GM21381 (cell line): ENCODE measurements around the gene EXOG.
A peak's percentile ranks its signal among the peaks of the same experiment; 100 is the strongest.

Source experiments
- ATAC-seq: cut with Tn5 transposase; IDR thresholded peaks from one replicate; pipeline ENCODE4 v1.9.1; 2021; ENCODE audit warnings: mild to moderate bottlenecking, moderate library complexity; ENCODE audit not compliant: unreplicated experiment

EXOG gene

DNA sequence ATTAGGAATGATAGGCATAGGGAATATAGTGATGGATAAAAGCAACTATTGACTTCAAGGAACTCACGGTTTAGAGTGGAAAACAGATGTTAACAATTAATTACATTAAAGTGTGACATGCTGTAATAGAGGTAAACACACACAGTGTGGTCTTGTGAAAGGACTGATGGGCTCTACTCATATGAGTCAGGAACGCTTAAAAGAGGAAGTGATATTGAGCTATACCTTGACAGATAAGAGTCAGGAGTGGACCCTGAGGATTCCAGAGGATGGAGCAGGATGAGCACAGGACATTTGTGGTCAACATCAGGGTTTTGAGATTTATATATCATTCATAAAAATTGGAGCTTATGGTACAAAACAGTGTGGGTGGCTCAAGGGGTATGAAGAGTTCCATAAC, 11.0 kb downstream of the EXOG start:
- ATAC-seq, result peak; percentile 99

DNA sequence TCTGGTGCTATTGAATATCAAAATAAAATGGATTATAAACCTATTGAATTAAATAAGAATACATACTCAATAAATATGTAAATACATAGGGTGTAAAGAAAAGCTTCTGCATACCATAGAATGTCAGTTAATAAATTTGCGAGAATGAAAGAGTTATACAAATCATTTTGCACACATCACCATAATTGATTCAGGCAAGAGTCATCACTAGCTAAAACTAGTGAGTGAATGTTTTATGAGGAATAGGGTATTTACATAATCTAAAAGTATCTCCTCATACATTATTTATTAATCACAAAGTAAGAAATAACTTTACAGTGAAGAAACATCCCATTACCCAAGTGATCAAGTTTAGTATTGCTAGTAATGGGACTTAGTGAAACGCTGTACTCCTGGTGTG, 13.6 kb downstream of the EXOG start:
- ATAC-seq, result no peak

DNA sequence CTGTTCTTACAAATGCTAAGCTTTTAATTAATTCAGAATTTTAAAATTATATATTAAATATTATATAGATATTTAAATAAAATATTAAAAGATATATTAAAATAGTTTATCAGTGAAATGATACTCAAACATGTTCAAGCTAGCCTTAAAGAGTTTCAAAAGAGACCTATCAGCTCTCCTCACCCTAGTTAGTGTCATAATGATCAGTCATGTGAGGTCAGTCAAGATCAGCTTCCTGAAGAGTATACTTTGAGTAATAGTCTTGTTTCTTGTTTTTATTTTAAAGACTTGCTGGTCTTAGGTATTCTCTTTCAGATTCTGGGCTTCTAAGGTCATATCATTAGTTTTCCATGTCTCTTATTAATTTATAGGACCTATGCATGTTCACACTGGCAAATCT, 14.5 kb downstream of the EXOG start:
- ATAC-seq, result no peak

DNA sequence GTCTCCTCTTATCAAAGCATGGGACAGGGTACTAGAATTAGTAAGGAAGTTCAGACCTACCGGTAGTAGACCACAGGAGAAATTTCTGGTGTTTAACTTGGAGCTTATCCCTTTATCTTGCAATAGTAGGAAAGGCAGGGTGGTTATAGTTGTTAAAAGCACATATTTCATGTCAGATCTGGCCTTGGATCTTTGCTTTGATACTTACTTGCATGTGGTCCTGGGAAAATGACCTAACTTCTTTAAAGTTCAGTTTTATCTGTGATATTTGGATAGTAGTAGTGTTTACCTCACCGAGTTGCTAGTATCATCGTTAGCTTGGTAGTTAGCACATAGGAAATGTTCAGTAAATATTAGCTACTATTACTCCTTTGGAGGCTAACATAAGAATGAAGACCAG, 15.4 kb downstream of the EXOG start:
- ATAC-seq, result no peak

DNA sequence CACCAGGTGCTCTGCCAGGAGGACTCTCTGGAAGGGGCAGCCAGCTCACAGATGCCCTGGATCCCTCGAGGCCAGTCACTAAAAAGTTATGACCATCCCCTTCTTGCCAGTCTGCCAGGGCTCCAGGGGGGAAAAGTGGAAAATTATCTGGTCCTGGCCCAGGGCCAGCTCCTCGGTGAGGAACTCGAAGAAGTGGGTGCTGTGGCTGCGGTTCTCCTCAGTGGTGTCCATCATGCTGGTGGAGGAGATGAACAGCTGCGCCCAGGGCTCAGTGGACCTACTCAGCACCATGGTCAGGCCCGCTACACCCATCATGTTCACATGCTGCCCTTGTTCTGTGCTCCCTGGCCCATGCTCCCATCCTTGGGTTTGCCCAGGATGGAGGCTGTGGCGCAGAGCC, 19.2 kb downstream of the EXOG start:
- ATAC-seq, result no peak

GRCh38 chr3:38516669-38517068, 20.5 kb downstream of the EXOG start:
- ATAC-seq, result no peak

DNA sequence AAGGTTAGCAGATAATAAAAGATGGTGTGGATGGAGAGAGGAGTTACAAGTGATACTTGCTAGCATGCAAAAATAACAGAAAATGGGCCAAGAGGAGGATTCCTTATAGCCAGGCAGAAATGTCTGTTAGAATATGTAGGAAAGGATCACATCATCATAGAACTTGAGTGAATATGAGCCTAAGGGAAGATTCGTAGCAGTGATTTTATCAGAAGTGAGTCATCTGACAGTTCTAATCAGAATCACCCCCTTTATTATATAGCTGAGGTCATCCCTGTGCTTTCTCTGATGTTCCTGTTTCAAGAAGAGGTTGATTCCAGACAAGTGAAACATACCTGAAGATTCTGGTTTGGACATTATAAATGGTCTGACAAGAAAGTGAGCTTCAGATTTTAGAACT, 22.9 kb downstream of the EXOG start:
- no peak for ATAC-seq

GRCh38 chr3:38519651-38520050, 23.5 kb downstream of the EXOG start:
- ATAC-seq, result no peak

- ATAC-seq, result no peak
These were observed 25.3 kb downstream of the EXOG start for GRCh38 chr3:38521391-38521987.

- ATAC-seq, result no peak
These were observed 25.9 kb downstream of the EXOG start for GRCh38 chr3:38522002-38522401.

- ATAC-seq, result no peak
These were observed 28.1 kb downstream of the EXOG start for GRCh38 chr3:38524141-38524739.

DNA sequence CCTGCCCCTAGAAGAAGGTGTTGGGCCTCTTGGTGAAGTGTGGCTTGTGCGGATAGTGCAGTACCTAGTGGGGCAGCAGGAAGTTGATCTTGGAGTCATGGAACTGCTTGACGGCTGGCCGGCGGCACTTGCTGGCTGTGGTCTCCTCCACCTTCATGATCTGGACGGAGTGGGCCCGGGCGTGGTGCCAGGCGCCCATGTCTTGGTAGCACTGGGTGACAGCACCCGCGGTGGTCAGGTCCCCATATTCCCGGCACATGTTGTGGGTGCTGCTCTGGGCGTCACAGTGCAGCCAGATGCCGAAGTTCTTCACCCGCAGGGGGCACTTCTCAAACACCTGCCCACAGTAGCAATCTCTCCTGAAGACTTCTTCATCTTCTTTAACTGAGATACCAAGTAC, 30.7 kb downstream of the EXOG start:
- no peak for ATAC-seq

DNA sequence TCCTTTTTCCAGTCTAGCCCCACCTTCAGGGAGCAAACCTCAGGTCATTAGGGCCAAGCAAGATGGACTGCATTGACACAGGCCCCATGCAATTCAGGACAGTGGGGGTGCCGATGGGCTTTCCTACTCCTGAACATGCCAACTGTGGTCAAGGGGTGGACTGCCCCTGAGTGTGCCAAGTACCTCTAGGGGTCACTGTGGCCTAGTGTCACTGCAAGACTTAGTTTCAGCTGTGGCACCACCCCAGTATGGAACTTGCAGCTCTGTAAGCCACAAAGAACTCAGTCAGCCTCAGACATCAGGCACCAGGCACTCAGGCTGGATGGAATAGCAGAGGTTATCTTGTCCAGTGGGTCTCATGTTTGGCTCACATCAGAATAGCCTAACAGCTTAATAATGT, 32.3 kb downstream of the EXOG start:
- ATAC-seq, result no peak

DNA sequence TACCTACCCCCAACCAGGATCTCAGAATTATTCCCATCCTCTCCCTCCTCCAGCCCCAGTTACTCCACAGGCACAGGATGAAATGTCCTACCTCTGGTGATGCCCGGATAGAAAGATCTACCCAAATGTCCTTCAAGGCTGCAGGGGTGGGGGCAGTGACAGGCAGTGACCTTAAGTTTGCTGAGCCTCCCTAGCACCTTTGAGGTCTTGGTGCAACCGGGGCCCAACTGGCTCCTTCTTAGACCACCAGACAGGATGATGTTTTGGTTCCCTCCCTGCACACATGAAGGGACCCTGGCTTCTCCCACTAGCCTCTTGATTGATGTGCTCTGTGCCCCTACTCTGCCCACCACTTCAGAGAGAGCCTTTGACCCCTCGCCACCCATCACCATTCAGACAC, 36.4 kb downstream of the EXOG start:
- ATAC-seq, result no peak

DNA sequence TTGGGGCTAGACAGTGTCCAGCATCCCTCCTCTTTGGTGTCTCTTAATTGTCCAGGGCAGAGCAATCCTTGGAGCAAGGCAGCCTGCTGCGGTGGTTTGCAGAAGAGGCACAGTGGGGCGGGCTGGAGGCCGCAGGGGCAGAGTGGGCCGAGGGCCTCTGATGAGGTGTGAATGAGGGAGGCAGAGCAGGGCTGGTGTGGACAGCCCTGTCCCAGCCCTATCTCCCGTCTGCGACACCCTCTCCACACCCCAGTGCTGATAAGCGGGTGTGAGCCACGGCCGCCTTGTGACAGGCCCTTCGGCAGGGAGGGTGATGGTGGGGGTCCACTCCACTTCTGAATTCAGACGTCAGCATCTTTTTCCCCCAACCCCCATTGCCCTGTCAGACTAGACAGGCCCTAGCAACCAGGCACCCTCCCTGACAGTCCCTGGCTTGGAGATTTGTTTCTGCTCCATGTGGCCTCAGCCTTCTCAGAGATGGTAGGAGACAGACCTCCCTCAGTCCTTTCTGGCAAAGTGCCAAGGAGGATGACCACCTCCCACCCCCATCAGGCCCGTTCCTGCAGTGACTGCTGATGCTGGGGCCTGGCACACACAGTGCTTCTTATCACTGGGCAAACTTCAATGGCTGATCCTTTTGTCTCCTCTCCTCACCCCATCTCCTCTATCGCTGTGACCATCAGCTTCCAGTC, 37.3 kb downstream of the EXOG start:
- ATAC-seq, result no peak

DNA sequence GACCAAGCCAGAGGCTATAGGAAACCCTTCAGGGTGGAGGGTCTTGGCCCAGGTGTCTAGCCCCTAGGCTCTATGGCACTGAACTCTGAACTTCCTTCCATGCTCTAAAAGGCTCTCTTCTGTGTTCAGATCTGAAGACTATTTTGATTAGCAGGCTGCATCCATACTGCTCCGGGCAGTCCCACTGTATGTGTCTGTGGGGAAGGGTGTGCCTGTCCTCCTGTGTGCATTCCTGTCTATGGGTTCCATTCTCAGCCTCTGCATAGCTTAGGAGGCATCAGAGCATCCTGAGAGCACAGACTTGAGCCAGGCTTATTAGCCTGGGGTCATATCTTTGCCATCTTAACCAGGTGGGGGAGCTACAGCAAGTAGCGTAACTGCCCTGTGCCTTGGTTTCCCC, 38.0 kb downstream of the EXOG start:
- no peak for ATAC-seq

- no peak for ATAC-seq
These were observed 38.5 kb downstream of the EXOG start for GRCh38 chr3:38534604-38535003.

DNA sequence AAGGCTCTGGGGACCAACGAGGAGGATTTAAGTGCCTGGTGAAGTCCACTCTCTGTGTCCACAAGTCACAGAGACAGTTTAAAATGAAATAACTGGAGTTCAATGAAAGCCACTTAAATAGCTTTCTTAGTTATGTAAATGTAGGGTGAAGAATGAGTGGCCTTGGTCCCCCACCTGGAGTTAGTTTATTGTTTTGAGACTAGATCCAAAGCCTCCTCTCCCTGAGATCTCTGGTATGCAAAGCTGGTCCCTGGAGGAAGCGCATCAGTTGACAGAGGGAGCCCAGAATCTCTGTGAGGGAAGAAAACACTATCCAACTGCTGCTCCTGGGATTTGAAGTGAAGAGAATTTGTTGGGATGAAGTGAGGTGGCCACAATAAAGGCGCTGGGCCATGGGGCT, 40.5 kb downstream of the EXOG start:
- no peak for ATAC-seq

GRCh38 chr3:38538773-38539353, 42.7 kb downstream of the EXOG start:
- ATAC-seq, result no peak

DNA sequence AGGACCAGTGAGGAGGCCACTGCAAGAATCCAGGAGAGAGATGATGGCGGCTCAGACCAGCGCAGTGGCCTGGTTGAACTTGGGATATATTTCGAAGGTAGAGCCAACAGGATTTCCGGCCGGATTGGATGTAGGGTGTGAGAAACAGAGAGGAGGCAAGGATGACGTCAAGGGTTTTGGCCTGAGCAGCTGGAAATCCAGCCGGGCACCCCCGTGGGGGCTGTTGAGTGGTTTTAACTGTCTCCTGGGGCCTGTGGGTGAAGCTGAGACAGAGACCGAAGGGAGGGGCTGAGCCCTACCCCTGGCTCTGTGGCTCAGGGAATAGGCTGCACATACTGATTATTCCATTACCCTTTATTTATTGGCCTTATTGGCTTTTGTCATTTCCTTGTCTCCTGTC, 45.7 kb downstream of the EXOG start:
- no peak for ATAC-seq

- no peak for ATAC-seq
These were observed 46.5 kb downstream of the EXOG start for GRCh38 chr3:38542401-38543298.
